ENCODE results near the gene PARS2. TPM values are rescaled to one million over a fixed set of nuclear protein-coding genes. Genes with fewer than 3 reads are reported as not detected.

PARS2 gene
- total and polyA plus RNA-seq, 2 of the 4 experiments (the other 2 are of a cell fraction), result 3.4 to 6.3 TPM

GRCh38 chr1:54708385-54708784, 55.9 kb downstream of the PARS2 start:
- no peak overlapping the region for H3K18ac ChIP-seq (ENCODE audit: low read depth, low read length)
- no peak overlapping the region for H4K8ac ChIP-seq (ENCODE audit: low read depth in 2 of 2, low read length in 2 of 2)
- H3K79me1 ChIP-seq (ENCODE audit: low read depth in 1 of 2, low read length in 2 of 2), result no peaks in the 10 kb centered on the region
- peaks cover 34% of the 10 kb centered on the region for H3K27me3 ChIP-seq (ENCODE audit: control insufficient read depth, insufficient read depth, low read length)
- intact Hi-C loops (cut with micrococcal nuclease) (no loop called here), in situ Hi-C loops (cut with MboI; ENCODE audit: low sequenced_read_pairs) (no loop called here), dilution Hi-C loops (cut with HindIII; ENCODE audit: low sequenced_read_pairs, unreplicated experiment) (no loop called here)
- no peak for ATAC-seq (ENCODE audit: low read depth)
- POLR2A ChIA-PET (ENCODE audit: unreplicated experiment), result no interaction called here
- no peaks in the 10 kb centered on the region for H3K9me3 ChIP-seq (ENCODE audit: control insufficient read depth, insufficient read depth, low read length)
- no peak overlapping the region for H2AK9ac ChIP-seq (replicated peaks; ENCODE audit: low read depth, low read length, poor library complexity)
- no peak overlapping the region for H3K4me3 ChIP-seq (ENCODE audit: insufficient read depth, low read depth, low read length)
- H2AFZ ChIP-seq (replicated peaks; ENCODE audit: low read length, poor library complexity), result no peak overlapping the region
- no peak overlapping the region for H2BK15ac ChIP-seq (ENCODE audit: low read depth, low read length)
- H3K4me2 ChIP-seq (ENCODE audit: low read depth, low read length), result no peak overlapping the region
- H3K4me1 ChIP-seq (ENCODE audit: control insufficient read depth, insufficient read depth, low read length), result no peaks in the 10 kb centered on the region
- H3K56ac ChIP-seq (ENCODE audit: extremely low read depth, insufficient read depth, low read length), result no peak overlapping the region
- no peak overlapping the region for H4K5ac ChIP-seq (ENCODE audit: low read depth, low read length)
- no peak for DNase-seq
- no TSS peak for BruUV-seq (replicated peaks)
- H3K14ac ChIP-seq (replicated peaks; ENCODE audit: low read depth, low read length), result no peak overlapping the region
- H3K9ac ChIP-seq (ENCODE audit: low read depth, low read length), result no peak overlapping the region
- H2BK120ac ChIP-seq (ENCODE audit: low read depth, low read length), result no peak overlapping the region
- CTCF ChIA-PET, result no interaction called here
- no peak overlapping the region for H3K23ac ChIP-seq (ENCODE audit: low read depth, low read length)
- H4K91ac ChIP-seq (ENCODE audit: insufficient read depth, low read depth, low read length), result no peak overlapping the region
- TF ChIP-seq CTCF (conservative IDR thresholded peaks at IDR 0.05; ENCODE audit: low read depth, low read length) (no peak), RCOR1 (IDR thresholded peaks at IDR 0.05; ENCODE audit: insufficient replicate concordance, low read length) (no peak), MXI1 (IDR thresholded peaks at IDR 0.05; ENCODE audit: borderline replicate concordance, low read depth, low read length) (no peak), SMC3 (IDR thresholded peaks at IDR 0.05; ENCODE audit: low read depth, low read length) (no peak), BHLHE40 (IDR thresholded peaks at IDR 0.05; ENCODE audit: low read depth, low read length) (no peak), MAFK (IDR thresholded peaks at IDR 0.05; ENCODE audit: low read depth, low read length) (no peak), ELK1 (IDR thresholded peaks at IDR 0.05; ENCODE audit: borderline replicate concordance, low read depth, low read length) (no peak), FOS (IDR thresholded peaks at IDR 0.05; ENCODE audit: low read depth, low read length) (no peak), RFX5 (IDR thresholded peaks at IDR 0.05; ENCODE audit: low read depth, low read length) (no peak), NFE2L2 (IDR thresholded peaks at IDR 0.05; ENCODE audit: low read depth, low read length) (no peak)
- no peak overlapping the region for H2BK20ac ChIP-seq (ENCODE audit: low read depth, low read length)
- H2AK5ac ChIP-seq (ENCODE audit: low read depth, low read length), result no peak overlapping the region
- H3K9me1 ChIP-seq (ENCODE audit: insufficient read depth, low read length), result no peaks in the 10 kb centered on the region
- H3K4ac ChIP-seq (ENCODE audit: low read depth, low read length), result no peak overlapping the region
- no peak overlapping the region for H3K27ac ChIP-seq (ENCODE audit: insufficient read depth, low read length)
- no peak overlapping the region for H2BK5ac ChIP-seq (ENCODE audit: low read depth, low read length, poor library complexity, severe bottlenecking)
- no peaks in the 10 kb centered on the region for H4K20me1 ChIP-seq (ENCODE audit: insufficient read depth, low read length)
- no peaks in the 10 kb centered on the region for H3K36me3 ChIP-seq (ENCODE audit: control insufficient read depth, insufficient read depth, low read length)
